Uterus (tissue), 4 donors: Measurements from ENCODE around the gene TM9SF3. TPM values are rescaled to one million over a fixed set of nuclear protein-coding genes. Genes with fewer than 3 reads are reported as not detected.

Experiments
- DNase-seq, 2 donors: peaks; one replicate each; pipeline ENCODE4 v3.0.0-alpha.2; 2019 to 2020
- H3K27ac ChIP-seq, 2 donors: fragments of 200-600 bp; sonication (generic); 1 replicate in 1 of 2; 2 replicates in 1 of 2; pipeline ENCODE4 v1.5.1; 2016 to 2018
- H3K27me3 ChIP-seq, 2 donors: fragments of 200-600 bp; sonication (generic); one replicate each; pipeline ENCODE4 v1.5.1; 2018 to 2019; ENCODE audit warnings: control low read depth in 1 of 2
- H3K36me3 ChIP-seq, 2 donors: fragments of 200-600 bp; sonication (generic); one replicate each; pipeline ENCODE4 v1.5.1; 2019; ENCODE audit warnings: control low read depth in 1 of 2
- H3K4me1 ChIP-seq, 2 donors: fragments of 200-600 bp; sonication (generic); one replicate each; pipeline ENCODE4 v1.5.1; 2018 to 2019; ENCODE audit warnings: control low read depth in 1 of 2
- H3K4me3 ChIP-seq, 2 donors: fragments of 200-600 bp; sonication (generic); 1 replicate in 1 of 2; 2 replicates in 1 of 2; pipeline ENCODE4 v1.5.1; 2018 to 2019; ENCODE audit warnings: mild to moderate bottlenecking in 1 of 2
- H3K9me3 ChIP-seq, 2 donors: fragments of 200-600 bp; sonication (generic); one replicate each; pipeline ENCODE4 v1.5.1; 2019; ENCODE audit warnings: control low read depth in 1 of 2
- CTCF ChIP-seq, 4 experiments: fragments of 200-600 bp in 2 of 4; fragments of 450-650 bp in 2 of 4; sonication (generic) in 2 of 4; IDR thresholded peaks; one replicate each; pipeline ENCODE4 v1.5.1; 2016 to 2019; ENCODE audit warnings: antibody characterized with exemption in 4 of 4, mild to moderate bottlenecking in 2 of 4, moderate library complexity in 1 of 4
- POLR2A ChIP-seq, 2 donors: fragments of 450-650 bp; IDR thresholded peaks; one replicate each; pipeline ENCODE4 v1.6.1; 2016; ENCODE audit warnings: antibody characterized with exemption in 2 of 2, mild to moderate bottlenecking in 1 of 2, moderate library complexity in 1 of 2
- intact Hi-C: fragments of 100-400 bp; cut with DNase I; formaldehyde crosslinking; loops from one replicate; pipeline ENCODE4 v1.15.1; 2023; ENCODE audit warnings: low total_unique reads
- total RNA-seq, 4 donors: library from RNA; depleted of rRNA in 3 of 4; stranded (reverse); fragments of >200 nt in 3 of 4; gene quantifications; one replicate each; pipeline versions ENCODE4 v1.1.0 to v1.2.4, GENCODE V29; 2014 to 2023
- donor health status: DM: yes; HTN: yes; CAD: no.

TM9SF3 gene
- total RNA-seq, 4 donors from 2014 or later = 86.8 to 210 (median 113) TPM

GRCh38 chr10:96500050-96500449 is 86.8 kb downstream of the TM9SF3 start:
- H3K4me1 ChIP-seq = no peaks in the 10 kb centered on the region
- H3K27ac ChIP-seq = no peak overlapping the region
- intact Hi-C loops = no loop called here
- no peaks in the 10 kb centered on the region for H3K36me3 ChIP-seq
- no peak for TF ChIP-seq CTCF (IDR thresholded peaks at IDR 0.05)
- TF ChIP-seq POLR2A (IDR thresholded peaks at IDR 0.05) = no peak
- H3K27me3 ChIP-seq = no peaks in the 10 kb centered on the region
- H3K4me3 ChIP-seq = no peak overlapping the region
- no peaks in the 10 kb centered on the region for H3K9me3 ChIP-seq
- DNase-seq = no peak

DNA sequence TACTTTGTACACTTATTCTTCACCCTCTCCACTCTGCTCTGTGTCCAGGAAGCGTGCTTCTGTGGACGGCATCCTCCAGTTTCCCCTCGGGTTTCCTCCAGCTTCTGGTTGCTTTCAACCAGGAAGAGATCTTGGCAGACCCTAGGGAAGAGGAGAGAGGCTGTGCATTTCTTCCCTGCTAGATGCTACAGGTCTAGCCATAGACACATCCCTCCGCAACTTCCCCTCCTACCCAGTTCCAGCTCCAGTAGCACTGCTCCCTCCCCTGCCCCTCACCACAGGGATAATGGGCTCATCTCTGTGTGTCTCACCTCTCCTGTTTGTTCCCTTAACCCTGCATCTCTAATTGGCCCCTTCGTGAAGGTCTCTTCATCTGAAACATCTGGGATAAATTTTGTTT is 89.4 kb downstream of the TM9SF3 start:
- Histone ChIP-seq H3K36me3 (no peaks in the 10 kb centered on the region), H3K27me3 (no peaks in the 10 kb centered on the region), H3K4me3 (no peak overlapping the region), H3K9me3 (no peaks in the 10 kb centered on the region), H3K4me1 (no peaks in the 10 kb centered on the region), H3K27ac (no peak overlapping the region)
- TF ChIP-seq POLR2A (IDR thresholded peaks at IDR 0.05) (no peak), CTCF (IDR thresholded peaks at IDR 0.05) (no peak)
- no peak for DNase-seq
- intact Hi-C loops = no loop called here

DNA sequence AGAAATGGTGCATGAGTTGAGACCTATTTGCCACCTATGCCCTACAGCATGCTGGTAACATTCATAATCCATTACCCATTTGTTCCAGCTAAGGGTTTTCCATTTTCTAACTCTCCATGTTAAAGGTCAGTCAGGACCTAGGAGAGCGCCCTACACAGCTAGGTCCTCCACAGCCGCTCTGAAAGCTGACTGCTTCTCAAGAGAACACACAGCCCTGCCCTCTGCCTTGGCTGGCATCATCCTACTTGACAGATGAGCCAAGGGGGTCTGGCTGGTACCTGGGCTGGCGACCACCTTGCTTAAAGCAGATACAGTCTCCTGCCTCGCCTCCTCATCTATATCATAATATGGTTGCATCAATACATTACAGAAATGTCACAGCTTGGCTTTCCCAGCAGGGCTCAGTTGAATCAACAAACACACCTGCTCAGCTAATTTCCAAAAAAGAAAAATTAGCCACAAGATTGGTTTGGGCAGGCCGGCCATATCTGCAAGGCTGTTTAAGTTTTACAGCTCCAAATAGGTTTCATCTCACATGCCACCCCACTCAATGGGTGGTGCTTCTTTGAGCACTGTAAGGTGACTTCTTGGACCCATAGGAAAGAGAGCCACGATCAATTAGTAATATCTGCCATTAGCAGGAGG is 90.4 kb downstream of the TM9SF3 start:
- Histone ChIP-seq H3K27ac (no peak overlapping the region), H3K4me1 (no peaks in the 10 kb centered on the region), H3K36me3 (no peaks in the 10 kb centered on the region), H3K4me3 (no peak overlapping the region), H3K9me3 (no peaks in the 10 kb centered on the region), H3K27me3 (no peaks in the 10 kb centered on the region)
- intact Hi-C loops = no loop called here
- no peak for DNase-seq
- TF ChIP-seq POLR2A (IDR thresholded peaks at IDR 0.05) = no peak
- no peak for TF ChIP-seq CTCF (IDR thresholded peaks at IDR 0.05)

- no peak for DNase-seq
- TF ChIP-seq POLR2A (IDR thresholded peaks at IDR 0.05) = no peak
- no peak for TF ChIP-seq CTCF (IDR thresholded peaks at IDR 0.05)
- H3K27me3 ChIP-seq = no peaks in the 10 kb centered on the region
- H3K4me3 ChIP-seq = no peak overlapping the region
- no peaks in the 10 kb centered on the region for H3K9me3 ChIP-seq
- H3K4me1 ChIP-seq = no peaks in the 10 kb centered on the region
- no peaks in the 10 kb centered on the region for H3K36me3 ChIP-seq
- intact Hi-C loops = no loop called here
- no peak overlapping the region for H3K27ac ChIP-seq
Measured at GRCh38 chr10:96495544-96495943, 91.3 kb downstream of the TM9SF3 start.

DNA sequence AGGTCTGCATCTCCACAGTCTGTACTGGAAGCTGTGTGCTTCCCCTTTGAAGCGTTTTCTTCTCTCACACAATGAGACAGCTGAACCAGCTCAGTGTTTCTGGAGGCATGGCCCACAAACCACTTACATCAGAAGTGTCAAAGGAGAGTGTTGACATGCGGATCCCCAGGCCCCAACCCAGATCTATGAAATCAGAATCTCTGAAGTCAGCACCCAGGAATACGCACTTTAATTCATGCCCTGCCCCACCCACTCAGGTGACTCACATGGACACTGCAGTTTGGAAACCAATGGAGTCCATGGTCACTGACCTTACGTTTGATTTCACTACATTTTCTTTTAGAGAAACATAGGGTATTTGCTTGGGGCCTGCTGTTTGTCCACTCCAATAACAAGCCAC is 92.1 kb downstream of the TM9SF3 start:
- no peaks in the 10 kb centered on the region for H3K4me1 ChIP-seq
- H3K9me3 ChIP-seq = no peaks in the 10 kb centered on the region
- no peaks in the 10 kb centered on the region for H3K36me3 ChIP-seq
- DNase-seq = no peak
- intact Hi-C loops = no loop called here
- no peaks in the 10 kb centered on the region for H3K27me3 ChIP-seq
- no peak overlapping the region for H3K27ac ChIP-seq
- no peak overlapping the region for H3K4me3 ChIP-seq
- TF ChIP-seq POLR2A (IDR thresholded peaks at IDR 0.05) (no peak), CTCF (IDR thresholded peaks at IDR 0.05) (no peak)
